ENCODE data around the gene RGS8.

GRCh38 chr1:182642461-182642860, 41.9 kb downstream of the RGS8 start:
- no peak for TF ChIP-seq CTCF (conservative IDR thresholded peaks at IDR 0.05)
- no peak for TF ChIP-seq ZFX (IDR thresholded peaks at IDR 0.05)
